ENCODE data around the gene SBK3.
A peak's percentile ranks its signal among the peaks of the same experiment; 100 is the strongest.
"Not testable (repeated sequence)": the region's sequence is repeated elsewhere in the genome, so short reads cannot be mapped to it uniquely, and the experiment has no call there.

Gene SBK3

GRCh38 chr19:55540619-55541018 is 4.7 kb downstream of the SBK3 start:
- DNase-seq (ENCODE audit: low read depth) = no peak

GRCh38 chr19:55539090-55539984 is 6.0 kb downstream of the SBK3 start:
- no peak for DNase-seq (ENCODE audit: low read depth)

- no peak for DNase-seq (ENCODE audit: low read depth)
These were observed 7.2 kb downstream of the SBK3 start for GRCh38 chr19:55538132-55538531.

GRCh38 chr19:55537741-55538111 is 7.6 kb downstream of the SBK3 start:
- DNase-seq (ENCODE audit: low read depth) = no peak

- no peak for DNase-seq (ENCODE audit: low read depth)
These were observed 8.2 kb downstream of the SBK3 start, which contains the start of gene SBK2 for GRCh38 chr19:55536951-55537740. Gene SBK2 (minus strand): TSS chr19:55537133. CDS start chr19:55536294, 839 bp downstream.

GRCh38 chr19:55536366-55536765 is 9.0 kb downstream of the SBK3 start:
- DNase-seq (ENCODE audit: low read depth) = no peak

- DNase-seq (ENCODE audit: low read depth) = no peak
These were observed 9.4 kb downstream of the SBK3 start for GRCh38 chr19:55535965-55536350.

- no peak for DNase-seq (ENCODE audit: low read depth)
These were observed 10.0 kb downstream of the SBK3 start for GRCh38 chr19:55535173-55535964.

GRCh38 chr19:55534280-55534679 is 11.1 kb downstream of the SBK3 start:
- not testable (repeated sequence) for DNase-seq (ENCODE audit: low read depth)

- DNase-seq (ENCODE audit: low read depth) = no peak
These were observed 14.3 kb downstream of the SBK3 start for GRCh38 chr19:55530996-55531395.

- no peak for DNase-seq (ENCODE audit: low read depth)
These were observed 15.6 kb downstream of the SBK3 start for GRCh38 chr19:55529636-55530234.

- DNase-seq (ENCODE audit: low read depth) = no peak
These were observed 17.1 kb downstream of the SBK3 start for GRCh38 chr19:55528030-55528803.

GRCh38 chr19:55527197-55528029 is 17.9 kb downstream of the SBK3 start:
- no peak for DNase-seq (ENCODE audit: low read depth)

GRCh38 chr19:55526216-55527196 is 18.8 kb downstream of the SBK3 start:
- DNase-seq (ENCODE audit: low read depth) = no peak

GRCh38 chr19:55525289-55526101 is 19.8 kb downstream of the SBK3 start:
- DNase-seq (ENCODE audit: low read depth) = no peak

GRCh38 chr19:55520691-55521292 is 24.6 kb downstream of the SBK3 start:
- no peak for DNase-seq (ENCODE audit: low read depth)

- DNase-seq (ENCODE audit: low read depth) = peak; percentile 60
These were observed 25.7 kb downstream of the SBK3 start for GRCh38 chr19:55519451-55520311.

All from non-pigmented ciliary epithelial cell (primary cell).